Neural progenitor cell (in vitro differentiated cells): ENCODE data around the gene KRT7.

Source experiments
- CTCF ChIP-seq: fragments of 200-600 bp; sonication (generic); IDR thresholded peaks from 2 replicates; pipeline ENCODE4 v1.5.1; 2017; ENCODE audit warnings: antibody characterized with exemption, mild to moderate bottlenecking
- EZH2 ChIP-seq: fragments of 200-600 bp; sonication (generic); IDR thresholded peaks from 2 replicates; pipeline ENCODE4 v1.6.1; 2017; ENCODE audit warnings: antibody characterized with exemption, mild to moderate bottlenecking, moderate library complexity
- EZH2phosphoT487 ChIP-seq: fragments of 200-600 bp; sonication (generic); IDR thresholded peaks from 2 replicates; pipeline ENCODE4 v1.6.1; 2017; ENCODE audit warnings: antibody characterized with exemption

- TF ChIP-seq CTCF (no peak), EZH2 (no peak), EZH2phosphoT487 (no peak)
Measured at GRCh38 chr12:52249511-52250047, 16.5 kb downstream of the KRT7 start.
